Measurements from ENCODE around the gene IFT25.
"Not testable (repeated sequence)": the region's sequence is repeated elsewhere in the genome, so short reads cannot be mapped to it uniquely, and the experiment has no call there.

The IFT25 gene

DNA sequence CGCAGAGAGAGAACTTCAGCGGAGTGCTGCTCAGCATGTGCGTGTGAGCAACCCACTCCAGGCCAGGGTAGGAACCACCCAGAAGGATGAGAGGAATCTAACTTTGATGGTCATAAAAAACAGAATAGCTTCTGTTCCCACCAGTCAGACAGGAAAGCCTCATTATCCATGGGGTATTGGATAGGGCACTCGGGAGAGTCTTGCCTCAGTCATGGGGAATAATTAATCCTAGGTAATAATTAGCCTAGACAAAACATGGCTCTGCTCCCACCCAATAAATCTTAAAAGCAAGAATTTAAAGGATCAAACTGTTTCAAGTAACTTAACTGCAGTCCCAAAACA is 37.2 kb upstream of the IFT25 start:
- Histone ChIP-seq H3K36me3 (no peaks in the 10 kb centered on the region), H3K9me3 (no peaks in the 10 kb centered on the region), H3K27me3 (no peaks in the 10 kb centered on the region), H3K4me3 (ENCODE audit: low read depth, low read length) (no peak overlapping the region), H3K4me1 (no peaks in the 10 kb centered on the region)
- TF ChIP-seq CTCF (IDR thresholded peaks at IDR 0.05; ENCODE audit: low read depth, low read length), result no peak
- DNase-seq, result no peak

DNA sequence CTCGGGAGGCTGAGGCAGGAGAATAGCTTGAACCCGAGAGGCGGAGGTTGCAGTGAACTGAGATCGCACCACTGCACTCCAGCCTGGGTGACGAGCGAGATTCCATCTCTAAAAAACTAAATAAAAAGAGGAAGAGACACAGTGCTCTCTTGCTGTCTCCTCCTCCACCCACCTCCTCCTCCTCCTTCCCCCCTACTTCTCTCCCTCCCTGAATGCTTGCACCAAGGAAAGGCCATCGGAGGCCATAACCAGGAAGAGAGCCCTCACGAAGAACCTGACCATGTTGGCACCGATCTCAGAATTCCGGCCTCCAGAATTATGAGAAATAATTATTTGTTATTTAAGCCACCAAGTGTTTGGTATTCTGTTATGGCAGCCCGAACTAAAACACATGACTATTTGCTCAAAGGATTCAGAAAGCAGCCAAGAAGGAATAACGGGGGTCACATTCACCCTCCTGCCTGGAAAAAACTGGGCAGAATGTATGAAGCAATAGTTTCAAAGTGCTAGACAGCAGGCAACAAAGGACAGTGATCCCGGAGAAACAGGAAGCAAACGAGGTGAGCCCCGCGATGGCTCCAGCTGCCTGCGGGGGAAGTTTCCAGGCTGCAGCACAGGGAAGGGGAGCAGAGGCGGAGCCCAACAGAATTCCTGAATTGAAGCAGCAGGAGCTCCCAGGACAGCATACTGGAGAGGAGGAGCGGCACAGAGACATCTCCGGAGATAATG is 36.7 kb upstream of the IFT25 start:
- no peak overlapping the region for H3K4me3 ChIP-seq (ENCODE audit: low read depth, low read length)

GRCh38 chr1:53981220-53981619 is 35.7 kb upstream of the IFT25 start:
- Histone ChIP-seq H3K27me3 (no peaks in the 10 kb centered on the region), H3K4me1 (no peaks in the 10 kb centered on the region), H3K36me3 (no peaks in the 10 kb centered on the region), H3K9me3 (no peaks in the 10 kb centered on the region), H3K4me3 (ENCODE audit: low read depth, low read length) (no peak overlapping the region)
- TF ChIP-seq CTCF (IDR thresholded peaks at IDR 0.05; ENCODE audit: low read depth, low read length), result no peak
- no peak for DNase-seq

More for the DNA sequence above, 36.7 kb upstream of the IFT25 start:
- no peak for TF ChIP-seq CTCF (IDR thresholded peaks at IDR 0.05; ENCODE audit: low read depth, low read length)
- Histone ChIP-seq H3K36me3 (no peaks in the 10 kb centered on the region), H3K9me3 (no peaks in the 10 kb centered on the region), H3K4me1 (no peaks in the 10 kb centered on the region), H3K27me3 (no peaks in the 10 kb centered on the region)
- DNase-seq, result no peak

GRCh38 chr1:53979712-53980450 is 34.4 kb upstream of the IFT25 start:
- Histone ChIP-seq H3K27me3 (no peaks in the 10 kb centered on the region), H3K4me1 (no peaks in the 10 kb centered on the region), H3K9me3 (no peaks in the 10 kb centered on the region), H3K36me3 (no peaks in the 10 kb centered on the region), H3K4me3 (ENCODE audit: low read depth, low read length) (no peak overlapping the region)
- no peak for TF ChIP-seq CTCF (IDR thresholded peaks at IDR 0.05; ENCODE audit: low read depth, low read length)
- DNase-seq, result no peak

GRCh38 chr1:53975861-53976260 is 30.4 kb upstream of the IFT25 start:
- no peaks in the 10 kb centered on the region for H3K9me3 ChIP-seq
- no peaks in the 10 kb centered on the region for H3K4me1 ChIP-seq
- no peaks in the 10 kb centered on the region for H3K27me3 ChIP-seq
- TF ChIP-seq CTCF (IDR thresholded peaks at IDR 0.05; ENCODE audit: low read depth, low read length), result no peak
- no peak overlapping the region for H3K4me3 ChIP-seq (ENCODE audit: low read depth, low read length)
- no peak for DNase-seq
- H3K36me3 ChIP-seq, result no peaks in the 10 kb centered on the region

GRCh38 chr1:53971718-53972117 is 26.2 kb upstream of the IFT25 start:
- Histone ChIP-seq H3K4me1 (no peaks in the 10 kb centered on the region), H3K36me3 (no peaks in the 10 kb centered on the region), H3K4me3 (ENCODE audit: low read depth, low read length) (no peak overlapping the region), H3K9me3 (no peaks in the 10 kb centered on the region), H3K27me3 (no peaks in the 10 kb centered on the region)
- no peak for TF ChIP-seq CTCF (IDR thresholded peaks at IDR 0.05; ENCODE audit: low read depth, low read length)
- DNase-seq, result no peak

GRCh38 chr1:53969323-53969722 is 23.8 kb upstream of the IFT25 start:
- not testable (repeated sequence) for H3K36me3 ChIP-seq; H3K4me3 ChIP-seq (ENCODE audit: low read depth, low read length); DNase-seq; H3K27me3 ChIP-seq; H3K4me1 ChIP-seq; H3K9me3 ChIP-seq
